ENCODE measurements around the gene ASCC3. TPM values are rescaled to one million over a fixed set of nuclear protein-coding genes. Genes with fewer than 3 reads are reported as not detected.

The ASCC3 gene
- total RNA-seq, 1 experiment from 2014 or later = 25.9 TPM

DNA sequence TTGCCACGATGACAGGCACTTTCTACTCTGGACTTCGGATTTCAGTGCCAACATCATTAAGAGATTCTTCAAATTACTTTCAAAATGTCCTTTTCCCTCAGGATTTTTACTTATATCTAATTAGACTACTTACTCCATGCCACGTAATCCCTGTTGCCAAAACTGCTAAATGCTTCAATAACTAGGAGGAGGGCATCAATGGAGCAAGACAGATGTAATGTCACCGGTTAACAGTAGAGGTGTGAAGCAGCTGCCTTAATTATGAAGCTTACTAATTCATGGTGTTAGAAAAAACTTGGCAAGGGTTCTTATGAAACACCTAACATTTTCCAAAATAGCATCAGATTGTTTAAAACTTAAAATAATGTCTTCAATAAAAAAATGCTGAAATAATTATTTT, 305.2 kb downstream of the ASCC3 start:
- DNase-seq (ENCODE audit: low read depth) = no peak
- in situ Hi-C loops (cut with HindIII; ENCODE audit: low pct_unique_long_range_greater_than_20kb, low sequenced_read_pairs) = no loop called here

- in situ Hi-C loops (cut with HindIII; ENCODE audit: low pct_unique_long_range_greater_than_20kb, low sequenced_read_pairs) = no loop called here
These were observed 306.3 kb downstream of the ASCC3 start for GRCh38 chr6:100574836-100575235.

GRCh38 chr6:100573166-100573565, 308.0 kb downstream of the ASCC3 start:
- in situ Hi-C loops (cut with HindIII; ENCODE audit: low pct_unique_long_range_greater_than_20kb, low sequenced_read_pairs) = no loop called here
- DNase-seq (ENCODE audit: low read depth) = peak; percentile 22

More at GRCh38 chr6:100574836-100575235, 306.3 kb downstream of the ASCC3 start:
- DNase-seq (ENCODE audit: low read depth) = no peak

GRCh38 chr6:100568255-100568654, 312.9 kb downstream of the ASCC3 start:
- no peak for DNase-seq (ENCODE audit: low read depth)
- in situ Hi-C loops (cut with HindIII; ENCODE audit: low pct_unique_long_range_greater_than_20kb, low sequenced_read_pairs) = no loop called here

DNA sequence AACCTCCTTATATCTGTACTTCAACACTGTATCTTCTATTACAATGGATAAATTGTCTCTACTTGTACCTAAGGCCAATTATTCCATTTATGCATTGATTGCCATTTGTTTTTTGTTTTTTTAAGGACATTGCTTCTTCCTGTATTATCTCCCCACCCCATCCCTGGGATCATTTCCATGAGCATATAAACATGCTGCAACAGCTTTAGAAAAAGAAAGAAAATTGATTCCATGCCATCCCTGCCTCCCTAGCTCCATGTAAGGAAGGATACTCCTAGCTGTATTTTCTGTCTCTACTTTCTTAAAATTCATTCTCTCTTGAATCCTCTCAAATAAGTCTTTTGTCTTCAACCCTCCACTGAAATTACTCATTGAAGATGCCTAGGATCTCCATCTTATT, 314.6 kb downstream of the ASCC3 start:
- DNase-seq (ENCODE audit: low read depth) = no peak
- in situ Hi-C loops (cut with HindIII; ENCODE audit: low pct_unique_long_range_greater_than_20kb, low sequenced_read_pairs) = no loop called here

GRCh38 chr6:100565439-100566104, 315.6 kb downstream of the ASCC3 start:
- DNase-seq (ENCODE audit: low read depth) = peak; percentile 52
- in situ Hi-C loops (cut with HindIII; ENCODE audit: low pct_unique_long_range_greater_than_20kb, low sequenced_read_pairs) = no loop called here

GRCh38 chr6:100559859-100560258, 321.3 kb downstream of the ASCC3 start:
- no peak for DNase-seq (ENCODE audit: low read depth)
- in situ Hi-C loops (cut with HindIII; ENCODE audit: low pct_unique_long_range_greater_than_20kb, low sequenced_read_pairs) = no loop called here

- in situ Hi-C loops (cut with HindIII; ENCODE audit: low pct_unique_long_range_greater_than_20kb, low sequenced_read_pairs) = no loop called here
- peak; percentile 76 for DNase-seq (ENCODE audit: low read depth)
These were observed 326.9 kb downstream of the ASCC3 start for GRCh38 chr6:100554228-100554627.

DNA sequence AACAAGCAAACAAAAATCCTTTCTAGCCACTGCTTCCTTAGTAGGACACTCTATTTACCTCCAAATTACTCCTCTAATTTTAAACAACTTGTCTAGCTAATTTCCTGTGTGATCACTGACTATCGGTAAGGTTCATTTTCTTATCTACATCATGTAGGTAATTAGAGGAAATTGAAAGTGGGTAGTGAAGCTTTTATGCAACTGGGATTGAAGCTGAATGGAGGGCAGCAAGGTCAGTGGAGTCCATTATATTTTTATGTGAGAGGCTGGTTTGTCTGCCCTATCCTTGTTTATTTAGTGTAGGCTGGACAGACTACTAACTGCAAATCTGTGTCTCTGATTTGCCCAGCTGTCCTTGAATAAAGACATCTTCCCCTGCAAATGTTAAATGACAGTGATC, 327.9 kb downstream of the ASCC3 start:
- DNase-seq (ENCODE audit: low read depth) = no peak
- in situ Hi-C loops (cut with HindIII; ENCODE audit: low pct_unique_long_range_greater_than_20kb, low sequenced_read_pairs) = no loop called here

DNA sequence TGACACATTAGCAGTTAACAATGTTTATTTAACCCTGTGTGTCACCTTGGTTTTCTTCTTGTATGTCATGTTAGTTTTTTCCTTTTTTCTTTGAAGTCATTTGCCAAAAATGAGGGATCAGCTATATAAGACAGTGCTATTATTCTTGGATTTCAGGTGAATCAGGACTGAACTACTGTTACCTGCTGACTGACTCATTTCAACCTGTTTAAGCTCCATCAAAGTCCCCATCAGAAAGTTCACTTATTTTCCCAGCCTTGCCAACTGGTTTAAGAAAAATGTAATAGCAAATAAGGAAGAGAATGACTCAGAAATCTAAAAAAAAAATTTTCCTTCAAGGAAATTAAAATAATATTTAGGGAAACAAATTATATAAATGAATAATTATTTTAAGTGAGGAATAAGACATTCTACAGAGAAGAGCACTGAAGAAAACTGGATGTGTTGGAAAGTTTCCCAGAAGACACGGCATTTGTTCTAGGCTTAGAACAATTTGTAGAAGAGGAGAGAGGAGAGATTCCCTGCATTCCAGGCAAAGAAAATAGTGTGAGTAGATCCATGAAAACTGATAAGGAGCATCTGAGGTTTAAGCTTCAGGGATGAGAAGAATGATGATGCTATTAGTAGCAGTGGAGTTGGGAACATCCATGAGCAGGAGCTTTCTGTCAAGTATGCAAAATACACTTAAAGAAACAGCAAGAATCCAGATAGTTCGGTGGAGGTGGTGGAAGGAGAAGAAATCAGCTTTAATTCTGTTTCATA, 331.5 kb downstream of the ASCC3 start:
- no peak for DNase-seq (ENCODE audit: low read depth)
- in situ Hi-C loops (cut with HindIII; ENCODE audit: low pct_unique_long_range_greater_than_20kb, low sequenced_read_pairs) = no loop called here

GRCh38 chr6:100538086-100538485, 343.0 kb downstream of the ASCC3 start:
- in situ Hi-C loops (cut with HindIII; ENCODE audit: low pct_unique_long_range_greater_than_20kb, low sequenced_read_pairs) = no loop called here
- DNase-seq (ENCODE audit: low read depth) = peak; percentile 44

DNA sequence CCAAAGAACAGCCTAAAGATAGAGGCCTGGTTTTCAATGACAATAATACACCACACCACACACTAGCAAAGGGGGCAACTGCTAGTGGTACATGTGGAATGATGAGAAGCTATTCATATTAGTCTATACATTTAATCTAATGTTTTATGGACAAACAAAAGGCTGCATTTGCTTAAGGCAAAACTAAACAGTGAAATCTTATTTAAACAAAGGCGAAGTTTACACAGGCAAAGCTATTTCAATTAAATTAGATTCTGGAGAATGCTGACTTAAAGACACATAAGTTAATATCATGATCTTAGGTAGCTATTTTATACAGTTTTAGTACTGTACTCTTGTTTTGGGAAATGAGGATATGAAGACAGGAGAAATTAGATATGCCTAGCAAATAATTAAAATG, 362.5 kb downstream of the ASCC3 start:
- in situ Hi-C loops (cut with HindIII; ENCODE audit: low pct_unique_long_range_greater_than_20kb, low sequenced_read_pairs) = no loop called here
- no peak for DNase-seq (ENCODE audit: low read depth)

DNA sequence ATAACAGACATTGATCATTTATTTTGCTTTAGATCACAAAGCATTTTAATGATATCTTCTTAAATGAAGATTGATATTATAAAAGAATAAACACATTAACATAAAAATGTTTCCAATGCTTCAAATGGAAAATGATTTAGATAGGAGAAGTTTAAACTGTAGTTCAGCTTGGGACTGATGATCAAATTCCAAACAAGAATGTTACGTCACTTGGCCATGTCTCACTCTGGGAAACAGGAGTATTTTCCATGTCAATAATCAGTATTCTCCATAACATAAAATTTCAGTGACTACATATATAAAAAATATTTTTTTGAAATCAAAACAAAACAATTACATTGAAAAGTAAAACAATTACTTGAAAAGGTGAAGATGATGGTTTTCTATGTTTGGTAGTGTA, 363.5 kb downstream of the ASCC3 start:
- no peak for DNase-seq (ENCODE audit: low read depth)
- in situ Hi-C loops (cut with HindIII; ENCODE audit: low pct_unique_long_range_greater_than_20kb, low sequenced_read_pairs) = no loop called here

GRCh38 chr6:100517106-100517505, 364.0 kb downstream of the ASCC3 start:
- in situ Hi-C loops (cut with HindIII; ENCODE audit: low pct_unique_long_range_greater_than_20kb, low sequenced_read_pairs) = no loop called here
- no peak for DNase-seq (ENCODE audit: low read depth)

DNA sequence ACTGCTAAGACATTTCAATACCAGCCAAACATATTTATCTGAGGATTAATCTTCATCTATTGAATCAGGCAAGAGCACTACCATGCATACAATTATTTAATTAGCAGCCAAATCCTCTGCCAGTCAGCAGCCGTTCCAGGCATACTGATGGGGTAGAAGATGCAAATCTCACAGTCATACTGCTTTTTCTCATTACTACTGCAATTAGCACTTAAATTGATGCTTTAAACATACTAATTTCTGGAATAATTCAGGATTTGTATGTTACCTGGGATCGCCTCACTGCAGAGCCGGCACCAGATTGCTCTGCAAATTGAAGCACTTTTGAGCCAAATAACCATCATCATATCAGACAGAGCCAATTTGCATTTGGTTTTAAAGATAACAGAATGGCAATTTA, 366.5 kb downstream of the ASCC3 start:
- in situ Hi-C loops (cut with HindIII; ENCODE audit: low pct_unique_long_range_greater_than_20kb, low sequenced_read_pairs) = no loop called here
- DNase-seq (ENCODE audit: low read depth) = no peak

GRCh38 chr6:100512203-100512862, 368.8 kb downstream of the ASCC3 start:
- no peak for DNase-seq (ENCODE audit: low read depth)
- in situ Hi-C loops (cut with HindIII; ENCODE audit: low pct_unique_long_range_greater_than_20kb, low sequenced_read_pairs) = no loop called here

DNA sequence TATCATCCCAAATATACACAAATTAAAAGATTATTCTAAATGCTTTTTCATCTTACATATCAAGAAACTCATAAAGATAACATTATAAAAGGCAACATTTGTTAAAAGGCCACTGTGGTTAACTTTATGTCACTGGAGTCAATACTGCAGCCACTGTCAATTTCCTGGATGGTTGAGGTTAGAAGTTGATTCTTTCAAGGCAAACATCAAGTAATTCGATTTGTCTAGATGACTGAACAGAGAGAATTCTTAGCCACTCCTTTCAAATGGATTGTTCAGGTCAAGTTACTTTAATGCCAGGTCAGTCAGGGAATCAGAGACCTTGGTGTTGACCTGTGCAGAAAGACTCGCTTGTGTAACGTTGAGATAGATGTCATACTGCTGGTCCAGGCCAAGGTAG, 372.0 kb downstream of the ASCC3 start:
- peak; percentile 19 for DNase-seq (ENCODE audit: low read depth)
- in situ Hi-C loops (cut with HindIII; ENCODE audit: low pct_unique_long_range_greater_than_20kb, low sequenced_read_pairs) = no loop called here

DNA sequence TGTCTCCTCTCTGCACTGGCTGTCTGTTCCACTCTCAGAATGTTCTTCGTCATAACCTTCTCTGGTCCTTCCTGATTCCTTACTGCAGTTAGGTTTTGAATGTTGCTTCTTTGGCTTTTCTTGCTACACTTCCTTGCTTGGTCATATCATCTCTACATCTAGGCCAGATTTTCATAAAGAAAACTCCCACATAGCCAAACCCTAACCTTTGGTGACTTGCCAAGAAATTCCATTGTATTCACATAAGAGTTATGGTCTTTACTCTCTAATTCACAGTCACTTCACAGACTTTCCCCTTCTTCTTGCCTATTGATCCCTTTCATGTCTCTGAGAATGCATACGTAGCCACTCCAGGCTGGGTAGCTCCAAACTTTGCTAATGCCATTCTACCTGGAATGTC, 374.5 kb downstream of the ASCC3 start:
- in situ Hi-C loops (cut with HindIII; ENCODE audit: low pct_unique_long_range_greater_than_20kb, low sequenced_read_pairs) = no loop called here
- no peak for DNase-seq (ENCODE audit: low read depth)

Measured in Caki2 (cell line).